Subcutaneous adipose tissue (tissue), 4 donors: ENCODE measurements around the gene GAL3ST2. TPM values are rescaled to one million over a fixed set of nuclear protein-coding genes. Genes with fewer than 3 reads are reported as not detected.

Source experiments
- total RNA-seq, 4 donors: library from RNA; depleted of rRNA; stranded (reverse); fragments of >200 nt; gene quantifications; one replicate each; pipeline ENCODE4 v1.1.0, GENCODE V29; 2016
- TF ChIP-seq, protein P1 (sequence below): fragments of 450-650 bp; IDR thresholded peaks from one replicate; pipeline ENCODE4 v1.5.1; 2016; ENCODE audit warnings: low read depth, mild to moderate bottlenecking, control low read depth, antibody characterized with exemption, moderate library complexity

GAL3ST2 gene
- total RNA-seq, 4 donors from 2014 or later, result 2.2 TPM; not detected in 3

DNA sequence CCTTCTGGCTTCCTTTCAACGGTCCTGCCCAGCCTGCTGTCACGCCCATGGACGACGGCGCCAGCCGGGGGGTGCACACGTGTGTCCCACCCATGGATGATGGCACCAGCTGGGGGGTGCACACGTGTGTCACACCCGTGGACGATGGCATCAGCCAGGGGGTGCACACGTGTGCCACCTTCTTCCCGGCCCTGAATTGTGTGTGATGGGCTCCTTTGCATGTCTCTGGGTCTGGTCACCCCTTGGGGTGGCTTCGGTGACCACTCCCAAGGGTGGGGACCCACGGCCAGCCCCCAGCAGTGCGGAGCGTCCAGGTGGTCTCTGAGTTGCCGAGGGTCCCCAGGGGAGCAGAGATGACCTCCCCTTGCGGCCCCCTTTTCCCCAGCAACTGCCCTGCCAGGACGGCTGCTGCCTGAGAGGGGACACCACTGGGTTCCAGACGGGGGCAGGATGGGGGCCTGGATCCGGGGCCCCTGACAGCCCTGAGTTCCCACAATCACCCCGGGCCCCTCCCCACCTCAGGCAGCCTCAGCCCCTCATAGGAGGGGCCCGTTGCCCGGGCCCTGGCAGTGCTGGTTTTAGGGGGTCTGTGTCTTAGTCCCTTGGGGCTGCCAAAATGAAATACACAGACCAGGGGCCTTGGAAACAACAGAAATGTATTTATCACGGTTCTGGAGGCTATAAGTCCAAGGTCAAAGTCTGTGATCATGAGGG, 41.8 kb downstream of the GAL3ST2 start:
- TF ChIP-seq, protein P1, sequence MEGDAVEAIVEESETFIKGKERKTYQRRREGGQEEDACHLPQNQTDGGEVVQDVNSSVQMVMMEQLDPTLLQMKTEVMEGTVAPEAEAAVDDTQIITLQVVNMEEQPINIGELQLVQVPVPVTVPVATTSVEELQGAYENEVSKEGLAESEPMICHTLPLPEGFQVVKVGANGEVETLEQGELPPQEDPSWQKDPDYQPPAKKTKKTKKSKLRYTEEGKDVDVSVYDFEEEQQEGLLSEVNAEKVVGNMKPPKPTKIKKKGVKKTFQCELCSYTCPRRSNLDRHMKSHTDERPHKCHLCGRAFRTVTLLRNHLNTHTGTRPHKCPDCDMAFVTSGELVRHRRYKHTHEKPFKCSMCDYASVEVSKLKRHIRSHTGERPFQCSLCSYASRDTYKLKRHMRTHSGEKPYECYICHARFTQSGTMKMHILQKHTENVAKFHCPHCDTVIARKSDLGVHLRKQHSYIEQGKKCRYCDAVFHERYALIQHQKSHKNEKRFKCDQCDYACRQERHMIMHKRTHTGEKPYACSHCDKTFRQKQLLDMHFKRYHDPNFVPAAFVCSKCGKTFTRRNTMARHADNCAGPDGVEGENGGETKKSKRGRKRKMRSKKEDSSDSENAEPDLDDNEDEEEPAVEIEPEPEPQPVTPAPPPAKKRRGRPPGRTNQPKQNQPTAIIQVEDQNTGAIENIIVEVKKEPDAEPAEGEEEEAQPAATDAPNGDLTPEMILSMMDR, result no peak

DNA sequence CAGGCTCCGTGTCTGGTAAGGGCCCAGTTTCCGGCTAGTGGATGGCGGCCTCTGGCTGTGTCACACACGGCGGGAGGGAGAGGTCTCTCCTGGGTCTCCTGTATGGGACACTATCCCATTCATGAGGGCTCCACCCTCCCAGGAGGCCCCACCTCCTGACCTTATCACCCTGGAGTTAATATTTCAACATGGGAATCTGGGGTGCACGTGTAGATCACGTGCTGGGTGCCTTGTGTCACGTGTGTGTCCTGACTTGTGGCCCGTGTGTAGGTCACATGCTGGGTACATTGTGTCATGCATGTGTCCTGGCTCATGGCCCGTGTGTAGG, 42.3 kb downstream of the GAL3ST2 start:
- TF ChIP-seq, protein P1, result no peak

DNA sequence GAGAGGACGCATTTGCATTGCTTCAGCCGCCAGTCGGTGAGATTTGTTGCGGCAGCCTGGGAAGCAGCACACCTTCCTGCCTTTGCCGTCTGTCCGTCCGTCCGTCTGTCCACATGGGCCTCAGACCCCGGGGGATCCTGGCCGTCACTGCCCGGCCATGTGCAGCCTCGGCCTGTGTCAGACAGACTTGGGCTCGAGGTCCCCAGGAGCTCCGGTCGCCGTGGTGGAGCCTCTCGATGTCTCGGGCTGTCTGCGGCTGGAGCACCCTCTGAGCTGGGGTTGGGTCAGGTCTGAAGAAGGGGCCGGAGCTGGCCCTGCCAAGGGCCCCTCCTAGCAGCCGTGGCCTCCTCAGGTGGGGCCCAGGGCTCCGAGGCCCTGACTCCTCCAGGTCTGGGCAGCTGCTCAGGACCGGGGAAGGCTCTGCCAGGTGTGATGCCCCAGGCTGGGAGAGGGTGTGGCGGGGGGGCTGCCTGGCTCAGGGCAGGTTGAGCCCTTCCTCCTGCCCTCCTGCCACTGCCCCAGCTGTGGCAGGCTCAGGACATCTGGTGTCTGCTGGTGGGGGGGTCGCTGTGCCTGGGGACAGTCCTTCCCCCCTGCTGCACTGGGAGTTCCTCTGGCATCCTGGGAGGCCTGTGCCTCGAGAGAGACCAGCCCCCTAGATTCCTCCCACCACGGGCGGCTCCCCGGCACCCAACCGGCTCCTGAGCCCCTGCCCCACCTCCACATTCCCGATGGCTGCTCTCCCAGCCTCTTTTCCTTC, 44.2 kb downstream of the GAL3ST2 start:
- TF ChIP-seq, protein P1, result no peak

DNA sequence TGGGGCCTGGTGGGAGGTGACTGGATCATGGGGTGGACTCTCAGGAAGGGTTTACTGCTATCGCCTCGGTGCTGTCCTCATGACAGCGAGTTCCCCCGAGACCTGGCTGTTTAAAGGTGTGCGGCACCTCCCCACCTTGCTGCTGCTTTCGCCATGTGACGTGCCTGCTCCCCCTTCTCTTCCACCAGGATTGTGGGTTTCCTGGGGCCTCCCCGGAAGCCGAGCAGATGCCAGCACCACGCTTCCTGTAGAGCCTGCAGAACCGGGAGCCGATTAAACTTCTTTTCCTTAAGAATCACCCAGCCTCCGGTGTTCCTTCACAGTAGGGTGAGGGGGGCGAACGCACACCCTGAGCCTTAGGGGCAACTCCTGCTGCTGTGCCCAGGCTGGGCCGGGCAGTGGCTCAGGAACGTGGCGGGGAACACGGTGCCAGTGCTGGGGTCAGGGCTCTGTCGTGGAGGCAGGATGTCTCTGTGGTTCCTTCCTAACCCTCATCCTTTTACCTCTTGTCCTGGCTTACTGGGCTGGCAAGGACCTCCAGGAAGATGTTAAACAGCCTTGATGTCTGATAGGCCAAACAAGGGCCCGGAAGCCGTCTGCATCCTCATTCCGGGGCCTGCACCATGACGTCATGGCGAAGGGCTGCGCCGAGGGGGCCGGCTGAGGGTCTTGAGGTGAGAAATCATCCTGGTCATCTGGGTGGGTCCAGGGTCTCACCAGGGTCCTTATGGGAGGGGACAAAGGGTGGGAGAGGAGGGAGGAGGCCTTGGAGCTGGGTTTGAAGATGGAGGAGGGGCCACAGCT, 45.0 kb downstream of the GAL3ST2 start:
- TF ChIP-seq, protein P1, result no peak

DNA sequence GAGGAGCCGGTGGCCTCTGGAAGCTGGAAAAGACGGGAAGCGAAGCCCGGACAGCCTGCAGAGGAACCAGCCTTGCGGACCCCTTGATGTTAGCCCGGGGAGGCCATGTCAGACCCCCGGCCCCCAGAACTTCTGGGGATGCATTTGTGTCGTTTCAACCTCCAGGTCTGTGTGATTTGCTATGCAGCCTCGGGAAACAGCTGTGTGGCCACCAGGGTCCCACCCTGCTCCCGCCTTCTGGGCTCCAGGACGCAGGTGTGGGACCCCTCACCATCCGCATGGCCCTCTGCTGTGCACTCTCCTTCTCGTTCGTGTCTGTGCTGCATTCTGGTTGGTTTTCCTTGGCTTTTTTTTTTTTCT, 45.6 kb downstream of the GAL3ST2 start:
- TF ChIP-seq, protein P1, result no peak

DNA sequence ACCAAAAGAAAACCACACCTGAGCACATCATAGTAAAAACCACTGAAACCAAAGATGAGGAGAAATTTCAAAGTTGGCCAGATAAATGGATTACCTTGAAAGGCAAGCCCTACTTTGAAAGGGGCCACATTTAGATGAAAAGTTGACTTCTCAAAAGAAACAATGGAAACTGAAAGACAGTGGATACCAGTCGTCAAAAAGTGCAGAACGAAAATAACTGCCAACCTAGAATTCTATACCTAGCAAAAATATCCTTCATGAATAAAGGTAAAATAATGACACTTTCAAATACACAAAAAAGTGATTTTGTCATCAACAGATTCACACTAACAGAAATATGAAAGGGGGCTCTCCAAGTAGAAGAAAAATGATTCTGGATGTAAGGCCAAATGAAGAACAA, 50.8 kb downstream of the GAL3ST2 start:
- TF ChIP-seq, protein P1, result no peak

DNA sequence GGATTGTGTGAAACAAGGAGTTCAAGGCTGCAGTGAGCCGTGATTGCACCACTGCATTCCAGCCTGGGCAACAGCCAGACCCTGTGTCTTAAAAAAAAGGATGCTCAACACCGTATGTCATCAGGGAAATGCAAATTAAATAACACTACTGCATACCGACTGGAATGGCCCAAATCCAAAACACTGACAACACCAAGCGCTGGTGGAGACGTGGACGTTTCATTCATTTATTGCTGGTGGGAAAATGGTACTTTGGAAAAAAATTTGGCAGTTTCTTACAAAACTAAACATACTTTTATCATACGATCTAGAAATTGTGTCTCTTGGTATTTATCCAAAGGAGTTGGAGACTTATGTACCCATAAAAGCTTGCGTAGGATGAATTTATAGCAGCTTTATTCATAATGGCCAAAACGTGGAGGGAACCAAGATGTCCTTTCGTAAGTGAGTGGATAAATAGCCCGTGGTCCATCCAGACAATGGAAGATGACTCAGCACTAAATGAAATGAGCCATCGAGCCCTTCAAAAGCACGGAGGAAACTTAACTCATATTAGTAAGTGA, 56.6 kb downstream of the GAL3ST2 start:
- TF ChIP-seq, protein P1, result no peak
